Activated CD4-positive, alpha-beta T cell treated with anti-CD3 and anti-CD28 coated beads for 48 hours (primary cell): ENCODE measurements around the gene CYP8B1.
A peak's percentile ranks its signal among the peaks of the same experiment; 100 is the strongest.

Source experiments
- DNase-seq: peaks from one replicate; pipeline ENCODE4 v3.0.0-alpha.2; 2020

Gene CYP8B1

GRCh38 chr3:42875325-42876151, at the start of gene CYP8B1:
CYP8B1 (minus strand) TSS chr3:42875879; CDS start chr3:42875816, 63 bp downstream.
- DNase-seq: no peak

- DNase-seq: no peak
Measured at GRCh38 chr3:42923606-42924005, 47.9 kb upstream of the CYP8B1 start.

GRCh38 chr3:42914771-42915515, 39.3 kb upstream of the CYP8B1 start:
- DNase-seq: no peak

GRCh38 chr3:42911551-42911950, 35.9 kb upstream of the CYP8B1 start:
- no peak for DNase-seq

GRCh38 chr3:42908675-42909074, 33.0 kb upstream of the CYP8B1 start:
- DNase-seq: no peak

- DNase-seq: no peak
Measured at GRCh38 chr3:42906848-42907183, 31.1 kb upstream of the CYP8B1 start.

GRCh38 chr3:42906070-42906847, 30.6 kb upstream of the CYP8B1 start, which contains the start of gene ZNF662:
ZNF662 (plus strand) TSS chr3:42906142; CDS start chr3:42908115, 1,973 bp downstream.
- peak; percentile 47 for DNase-seq

- no peak for DNase-seq
Measured at GRCh38 chr3:42905740-42906069, 30.0 kb upstream of the CYP8B1 start.

- DNase-seq: no peak
Measured at GRCh38 chr3:42904076-42904475, 28.4 kb upstream of the CYP8B1 start.

- DNase-seq: no peak
Measured at GRCh38 chr3:42902257-42902656, 26.6 kb upstream of the CYP8B1 start.

GRCh38 chr3:42901073-42901415, 25.4 kb upstream of the CYP8B1 start:
- no peak for DNase-seq

GRCh38 chr3:42900226-42901072, 24.8 kb upstream of the CYP8B1 start:
- no peak for DNase-seq

GRCh38 chr3:42898896-42899675, 23.4 kb upstream of the CYP8B1 start:
- DNase-seq: no peak

- DNase-seq: no peak
Measured at GRCh38 chr3:42895580-42895868, 19.8 kb upstream of the CYP8B1 start.

GRCh38 chr3:42894698-42895579, 19.3 kb upstream of the CYP8B1 start:
- no peak for DNase-seq

GRCh38 chr3:42892807-42893206, 17.1 kb upstream of the CYP8B1 start:
- no peak for DNase-seq

GRCh38 chr3:42892169-42892568, 16.5 kb upstream of the CYP8B1 start:
- no peak for DNase-seq

- no peak for DNase-seq
Measured at GRCh38 chr3:42891042-42891441, 15.4 kb upstream of the CYP8B1 start.

- DNase-seq: no peak
Measured at GRCh38 chr3:42887084-42887483, 11.4 kb upstream of the CYP8B1 start.

- DNase-seq: no peak
Measured at GRCh38 chr3:42886294-42886822, 10.7 kb upstream of the CYP8B1 start.

- DNase-seq: no peak
Measured at GRCh38 chr3:42884324-42884723, 8.6 kb upstream of the CYP8B1 start.
